Forelimb muscle (tissue), 1 donor: ENCODE results near the gene DPEP1. TPM values are rescaled to one million over a fixed set of nuclear protein-coding genes. Genes with fewer than 3 reads are reported as not detected.
"Not testable (repeated sequence)": the region's sequence is repeated elsewhere in the genome, so short reads cannot be mapped to it uniquely, and the experiment has no call there.

Source experiments
- DNase-seq: peaks from one replicate; pipeline ENCODE4 v3.0.0-alpha.2; 2013; ENCODE audit warnings: low read depth
- polyA plus RNA-seq: library from polyadenylated mRNA; unstranded; fragments of 120-200 nt; gene quantifications from one replicate; pipeline ENCODE4 v1.2.1, GENCODE V29; 2013; ENCODE audit not compliant: insufficient read length

The DPEP1 gene
- polyA plus RNA-seq, 1 donor: 0.72 TPM

DNA sequence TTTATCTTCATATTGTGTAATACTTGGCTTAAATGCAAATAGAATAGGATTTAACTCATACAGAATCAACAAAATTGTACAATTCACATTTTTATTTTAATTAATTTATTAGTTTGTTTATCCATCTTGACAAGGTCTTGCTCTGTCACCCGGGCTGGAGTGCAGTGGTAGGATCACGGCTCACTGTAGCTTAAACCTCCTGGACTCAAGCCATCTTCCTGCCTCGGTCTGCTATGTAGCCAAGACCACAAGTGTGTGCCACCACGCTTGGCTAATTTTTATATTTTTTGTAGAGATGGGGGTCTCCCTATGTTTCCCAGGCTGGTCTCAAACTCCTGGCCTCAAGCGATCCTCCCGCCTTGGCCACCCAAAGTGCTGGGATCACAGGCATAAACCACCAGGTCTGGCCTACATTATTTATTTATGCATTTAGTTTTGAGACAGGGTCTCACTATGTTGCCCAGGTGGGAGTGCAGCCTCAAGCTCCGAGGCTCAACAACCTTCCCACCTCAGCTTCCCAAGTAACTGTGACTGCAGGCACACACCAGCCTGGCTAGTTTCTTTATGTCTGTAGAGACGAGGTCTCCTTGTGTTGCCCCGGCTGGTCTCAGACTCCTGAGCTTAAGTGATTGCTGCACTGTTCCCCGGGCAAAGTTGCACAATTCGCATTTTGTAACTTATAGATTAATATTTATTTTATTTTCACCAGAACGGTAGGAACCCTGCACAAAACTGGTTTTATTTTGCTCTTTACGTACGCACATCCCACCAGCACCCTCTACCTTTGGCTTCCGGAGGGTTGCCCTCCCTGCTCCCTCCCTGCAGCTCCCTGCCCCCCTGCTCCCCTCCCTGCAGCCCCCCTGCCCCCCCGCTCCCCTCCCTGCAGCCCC, 4.9 kb downstream of the DPEP1 start:
- DNase-seq: no peak

DNA sequence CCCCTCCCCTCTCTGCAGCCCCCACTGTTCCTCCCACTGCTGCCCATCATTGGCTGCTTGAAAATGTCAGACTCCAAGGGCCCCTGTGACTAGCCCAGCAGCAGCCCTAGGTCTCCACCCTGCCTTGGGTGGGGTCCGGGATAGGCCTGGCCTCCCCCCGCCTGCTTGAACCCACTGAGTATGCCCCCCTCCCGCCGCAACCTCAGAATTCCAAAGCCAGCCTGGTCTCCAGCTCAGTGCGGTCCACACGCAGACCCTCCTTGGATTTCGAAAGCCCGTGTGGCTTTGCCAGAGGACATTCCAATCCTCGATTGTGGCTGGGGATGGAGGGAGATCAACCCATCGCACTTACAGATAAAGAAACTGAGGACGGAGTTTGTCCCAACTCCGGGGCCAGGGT, 6.4 kb downstream of the DPEP1 start:
- DNase-seq: no peak

DNA sequence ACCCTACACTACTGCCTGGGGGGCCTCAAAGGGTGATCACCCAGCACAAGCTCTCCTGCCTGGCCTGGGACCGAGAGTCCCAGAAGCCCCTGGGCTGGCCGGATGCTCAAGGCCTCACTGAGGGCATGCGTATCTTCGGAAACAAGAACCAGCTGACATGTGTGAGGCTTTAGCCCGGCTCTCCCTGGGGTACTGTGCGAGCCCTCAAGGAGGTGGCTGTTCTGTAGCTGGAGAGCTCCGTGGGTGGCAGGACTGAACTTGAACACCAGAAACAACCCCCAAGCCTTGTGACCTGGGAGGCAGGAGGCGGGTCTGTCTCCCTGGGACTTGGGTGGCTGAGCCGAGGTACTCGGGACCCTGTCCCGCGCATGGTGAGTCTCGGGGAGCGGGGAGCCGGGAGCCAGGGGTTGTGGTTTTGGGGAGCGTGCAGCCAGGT, 7.0 kb downstream of the DPEP1 start:
- DNase-seq: no peak

DNA sequence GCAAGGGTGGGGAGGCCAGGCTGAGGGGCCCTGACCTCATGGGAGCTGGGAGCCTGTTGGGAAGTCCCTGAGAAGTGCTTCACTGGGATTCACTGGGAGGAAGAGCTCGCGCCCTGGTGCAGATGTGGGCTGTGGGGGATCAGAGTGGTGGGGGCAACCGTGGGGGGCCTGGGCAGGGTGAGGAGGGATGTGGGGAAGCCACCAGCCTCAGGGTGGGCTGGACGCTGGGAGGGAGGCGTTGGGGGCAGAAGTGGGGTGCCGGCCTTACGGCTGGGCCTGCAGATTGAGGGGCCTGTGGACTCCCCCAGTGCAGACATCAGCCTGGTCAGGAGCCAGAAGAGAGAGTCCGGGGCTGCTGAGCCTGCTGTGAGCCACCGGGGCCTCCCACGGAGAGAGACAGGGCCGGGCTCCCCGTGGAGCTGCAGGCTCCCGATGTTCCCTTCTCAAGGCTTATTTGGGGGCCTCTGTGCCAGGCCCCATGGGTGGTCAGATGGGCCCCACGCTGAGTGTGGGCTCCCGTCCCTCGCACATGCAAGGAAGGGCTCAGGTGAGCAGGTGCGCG, 7.8 kb downstream of the DPEP1 start:
- DNase-seq: no peak

DNA sequence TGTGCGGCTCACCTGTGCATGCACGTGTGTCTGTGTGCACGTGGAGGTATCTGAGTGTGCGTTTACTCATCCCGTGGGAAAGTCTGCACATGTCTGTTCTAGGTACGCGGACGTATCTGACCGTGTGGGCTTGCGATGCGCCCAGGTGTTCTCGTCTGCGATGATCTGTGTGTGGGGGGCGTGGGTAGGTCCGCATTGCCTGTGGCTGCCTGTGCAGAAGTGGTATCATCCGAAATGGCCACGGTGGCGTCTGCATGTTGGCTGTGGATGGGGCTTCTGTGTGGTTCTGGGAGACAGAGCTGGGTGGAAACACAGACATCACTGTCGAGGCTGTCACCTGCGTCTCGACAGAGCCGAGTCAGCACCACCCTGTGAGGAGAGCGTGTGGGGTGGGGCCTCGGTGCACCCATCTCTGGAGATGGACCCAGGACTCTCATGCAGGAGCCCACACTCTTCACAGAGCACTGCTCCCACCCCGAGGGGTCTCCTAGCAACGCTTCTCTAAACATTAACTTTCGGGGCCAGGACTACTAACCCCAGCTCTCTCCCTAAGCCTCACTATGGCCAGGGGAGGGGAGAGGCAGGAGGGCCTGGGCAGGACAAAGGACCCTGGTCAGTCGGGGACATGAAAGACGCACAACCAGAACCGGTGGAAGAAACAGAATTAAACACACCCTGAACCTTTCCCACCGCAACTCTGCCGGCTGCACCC, 8.4 kb downstream of the DPEP1 start:
- no peak for DNase-seq

DNA sequence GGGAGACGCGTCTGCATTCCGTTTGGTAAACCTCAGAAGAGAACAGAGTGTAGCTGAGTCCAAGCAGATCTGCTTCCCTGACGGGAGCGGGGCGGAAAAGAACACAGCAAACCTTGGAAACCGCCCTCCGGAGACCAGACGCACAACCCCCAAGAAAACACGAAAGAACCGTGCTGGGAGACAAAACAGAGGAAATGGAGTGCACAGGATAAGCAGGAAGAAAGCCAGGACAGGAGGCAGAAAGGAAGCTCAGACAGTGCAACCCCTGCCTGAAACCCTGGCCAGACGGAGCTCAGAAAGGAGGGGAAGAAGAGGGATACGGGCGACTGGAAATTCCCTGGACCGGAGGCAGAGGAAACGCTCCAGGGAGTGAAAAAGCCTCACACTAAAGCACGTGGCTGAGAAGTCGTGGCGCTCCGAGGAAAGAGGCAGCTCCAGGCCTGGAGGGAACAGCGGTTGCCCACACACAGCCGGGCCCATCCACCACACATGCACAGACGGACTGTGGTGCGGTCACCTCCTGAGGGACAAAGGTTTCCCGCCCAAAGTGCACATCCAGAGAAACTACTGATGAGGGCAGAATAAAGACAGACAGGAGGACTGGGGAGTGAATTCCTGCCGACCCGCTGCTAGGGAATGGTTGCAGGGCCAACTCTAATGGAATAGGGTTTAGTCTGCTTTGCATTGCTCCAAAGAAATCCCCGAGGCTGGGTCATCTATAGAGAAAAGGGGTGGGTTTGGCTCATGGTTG, 10.2 kb downstream of the DPEP1 start:
- DNase-seq: no peak

DNA sequence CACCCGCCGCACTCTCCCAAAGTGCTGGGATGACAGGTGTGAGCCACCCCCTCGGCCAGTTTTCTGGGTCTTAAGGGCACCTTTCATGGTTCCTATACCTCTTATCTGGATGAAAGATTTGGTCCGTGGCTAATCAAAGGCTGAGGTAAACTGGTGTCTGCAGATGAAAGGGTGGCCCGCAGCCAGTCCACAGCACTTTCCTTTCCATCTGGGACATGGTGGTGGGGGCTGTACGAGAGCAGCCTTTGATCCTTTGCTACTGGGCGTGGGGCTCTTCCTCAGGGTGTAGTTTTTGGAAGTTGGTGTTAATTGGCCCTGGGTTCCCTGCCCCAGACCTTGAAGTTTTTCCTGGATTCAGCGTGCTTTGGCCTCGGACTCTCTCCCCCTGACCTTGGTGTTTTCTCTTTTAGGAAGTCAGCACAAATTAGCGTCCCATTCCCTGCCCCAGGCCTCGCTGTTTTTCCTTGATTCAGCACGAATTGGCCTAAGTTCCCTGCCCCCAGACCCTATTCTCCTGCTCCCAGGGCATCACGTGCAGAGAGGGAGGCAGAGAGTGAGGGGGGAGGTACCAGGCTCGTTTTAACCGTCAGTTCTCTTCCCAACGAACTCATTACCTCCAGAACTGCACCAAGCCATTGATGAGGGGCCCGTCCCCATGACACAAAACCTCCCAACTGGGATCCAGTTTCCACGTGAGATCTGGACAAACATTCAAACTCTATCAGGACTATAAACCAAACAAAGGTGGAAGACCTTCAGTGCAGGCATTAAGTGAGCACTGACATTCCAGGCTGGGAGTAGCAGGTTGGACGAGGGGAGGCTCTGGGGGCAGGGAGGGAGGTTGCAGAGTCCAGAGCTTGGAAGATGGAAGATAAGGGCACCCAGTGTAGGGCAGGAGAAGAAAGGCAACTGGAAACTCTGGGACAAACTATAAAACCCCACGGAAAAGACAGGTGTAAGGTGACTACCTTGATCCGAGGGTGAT, 11.6 kb downstream of the DPEP1 start:
- no peak for DNase-seq

DNA sequence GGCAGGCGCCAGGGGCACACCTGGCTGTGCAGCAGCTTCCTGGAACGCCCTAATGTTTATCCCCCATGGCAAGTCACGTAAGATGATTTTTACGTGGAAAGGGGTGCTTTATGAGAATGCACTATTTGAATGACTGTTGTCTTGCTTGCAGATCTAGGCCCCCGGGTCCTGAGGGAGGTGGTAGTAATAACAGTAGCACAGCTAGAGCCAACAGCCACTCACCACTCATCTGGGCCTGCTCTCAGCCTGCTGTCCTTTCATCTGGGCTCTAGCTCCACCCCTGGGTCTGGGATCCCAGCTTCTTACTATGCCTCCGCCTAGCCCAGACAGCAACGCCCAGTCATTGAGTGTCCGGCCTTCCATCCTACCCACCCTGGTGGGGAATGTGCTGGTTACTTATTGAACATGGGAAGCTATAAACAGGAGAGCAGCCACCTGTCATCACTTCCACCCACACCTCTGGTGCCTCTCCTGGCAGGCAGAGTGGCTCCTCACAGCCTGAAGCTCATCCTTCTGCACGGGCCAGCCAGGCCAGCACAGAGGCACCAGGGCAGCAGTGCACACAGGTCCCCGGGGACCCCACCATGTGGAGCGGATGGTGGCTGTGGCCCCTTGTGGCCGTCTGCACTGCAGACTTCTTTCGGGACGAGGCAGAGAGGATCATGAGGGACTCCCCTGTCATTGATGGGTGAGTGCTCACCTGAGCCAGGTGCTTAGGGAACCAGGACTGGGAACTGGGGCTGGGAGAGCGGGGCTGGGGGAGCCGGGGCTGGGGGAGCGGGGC, 16.6 kb downstream of the DPEP1 start:
- DNase-seq: no peak

DNA sequence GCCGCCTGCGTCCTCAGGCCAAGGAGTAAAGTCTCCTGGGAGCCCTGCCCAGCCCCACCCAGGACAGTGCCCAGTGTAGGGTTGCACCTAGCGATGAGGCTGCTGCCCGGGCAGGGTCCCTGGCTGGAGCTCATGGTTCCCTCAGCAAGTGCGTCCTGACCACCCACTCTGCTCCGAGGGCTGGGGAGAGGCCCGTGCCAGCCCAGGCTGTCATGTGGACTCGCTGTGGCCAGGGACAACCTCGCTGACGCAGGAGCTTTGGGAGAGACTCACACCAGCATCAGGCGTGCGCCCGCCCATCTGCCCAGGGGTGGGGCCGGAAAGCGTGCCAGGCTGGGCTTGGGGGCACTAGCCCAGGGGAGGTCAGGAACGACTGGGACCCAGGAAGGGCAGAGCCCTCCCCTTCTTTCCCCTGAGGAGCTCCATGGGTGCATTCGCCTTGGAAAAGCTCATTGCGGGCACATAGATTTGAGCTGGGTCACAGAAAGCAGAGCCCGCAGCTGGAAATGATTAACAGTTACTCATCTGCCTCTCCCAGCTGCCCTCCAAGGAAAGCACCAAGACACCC, 19.7 kb downstream of the DPEP1 start:
- no peak for DNase-seq

DNA sequence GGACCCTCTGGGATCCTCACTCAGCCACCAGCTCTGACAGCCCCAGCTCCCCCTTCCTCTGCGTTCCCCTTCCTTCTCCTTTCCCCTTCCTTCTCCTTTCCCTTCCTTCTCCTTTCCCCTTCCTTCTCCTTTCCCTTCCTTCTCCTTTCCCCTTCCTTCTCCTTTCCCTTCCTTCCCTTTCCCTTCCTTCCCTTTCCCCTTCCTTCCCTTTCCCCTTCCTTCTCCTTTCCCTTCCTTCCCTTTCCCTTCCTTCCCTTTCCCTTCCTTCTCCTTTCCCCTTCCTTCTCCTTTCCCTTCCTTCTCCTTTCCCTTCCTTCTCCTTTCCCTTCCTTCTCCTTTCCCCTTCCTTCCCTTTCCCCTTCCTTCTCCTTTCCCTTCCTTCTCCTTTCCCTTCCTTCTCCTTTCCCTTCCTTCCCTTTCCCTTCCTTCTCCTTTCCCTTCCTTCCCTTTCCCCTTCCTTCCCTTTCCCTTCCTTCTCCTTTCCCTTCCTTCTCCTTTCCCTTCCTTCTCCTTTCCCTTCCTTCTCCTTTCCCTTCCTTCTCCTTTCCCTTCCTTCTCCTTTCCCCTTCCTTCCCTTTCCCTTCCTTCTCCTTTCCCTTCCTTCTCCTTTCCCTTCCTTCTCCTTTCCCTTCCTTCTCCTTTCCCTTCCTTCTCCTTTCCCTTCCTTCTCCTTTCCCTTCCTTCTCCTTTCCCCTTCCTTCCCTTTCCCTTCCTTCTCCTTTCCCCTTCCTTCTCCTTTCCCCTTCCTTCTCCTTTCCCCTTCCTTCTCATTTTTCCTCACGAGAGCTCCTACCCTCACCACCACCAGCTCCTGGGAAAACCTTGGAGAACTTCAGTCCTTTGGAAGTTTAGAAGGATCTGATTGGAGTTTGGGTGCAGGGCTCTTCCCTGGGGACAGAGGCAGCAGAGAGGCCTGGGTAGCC, 21.3 kb downstream of the DPEP1 start:
- not testable (repeated sequence) for DNase-seq

DNA sequence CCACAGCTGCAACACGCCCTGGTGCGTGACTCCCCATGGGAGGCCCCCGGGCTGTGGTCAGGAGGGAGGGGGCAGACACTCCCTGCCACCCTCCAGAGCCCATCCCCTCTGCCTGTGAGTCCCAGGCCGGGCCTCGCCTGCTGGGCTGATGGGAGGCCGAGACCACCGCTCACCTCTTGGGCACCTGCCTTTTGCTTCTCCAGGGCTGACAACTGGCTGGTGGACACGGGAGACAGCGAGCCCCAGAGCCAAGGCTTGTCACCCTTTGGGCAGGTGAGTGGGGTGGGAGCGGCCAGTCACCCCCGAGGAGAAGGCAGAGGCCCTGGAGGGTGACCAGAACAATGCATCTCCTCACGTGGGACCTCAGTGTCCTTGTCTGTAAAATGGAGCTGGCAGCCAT, 23.2 kb downstream of the DPEP1 start:
- DNase-seq: no peak

DNA sequence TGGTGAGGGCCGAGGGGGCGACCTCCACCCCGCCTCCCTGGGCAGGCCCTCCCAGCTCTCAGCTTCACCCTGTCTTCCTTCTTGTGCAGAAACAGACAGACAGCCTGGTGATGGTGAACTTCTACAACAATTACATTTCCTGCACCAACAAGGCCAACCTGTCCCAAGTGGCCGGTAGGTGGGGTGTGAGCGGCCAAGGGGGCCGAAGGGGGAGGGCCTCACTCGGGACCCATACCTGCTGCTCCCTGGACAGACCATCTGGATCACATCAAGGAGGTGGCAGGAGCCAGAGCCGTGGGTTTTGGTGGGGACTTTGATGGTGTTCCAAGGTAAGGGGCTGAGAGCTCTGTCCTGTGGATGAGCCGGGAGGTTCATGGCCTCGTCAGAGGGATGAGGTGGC, 23.9 kb downstream of the DPEP1 start:
- DNase-seq: no peak

DNA sequence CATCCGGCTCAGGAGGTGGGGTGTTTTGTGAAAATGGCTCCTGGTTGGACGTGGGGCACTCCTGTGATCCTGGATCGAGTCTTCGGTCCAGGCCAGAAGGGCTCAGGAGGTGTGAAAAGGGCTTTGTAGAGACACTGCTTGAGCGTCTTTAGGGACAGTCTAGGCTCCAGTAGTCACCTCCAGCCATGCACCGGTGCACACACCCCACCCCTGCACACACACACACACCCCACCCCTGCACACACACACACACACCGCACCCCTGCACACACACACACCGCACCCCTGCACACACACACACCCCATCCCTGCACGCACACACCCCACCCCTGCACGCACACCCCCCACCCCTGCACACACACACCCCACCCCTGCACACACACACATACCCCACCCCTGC, 25.0 kb downstream of the DPEP1 start:
- no peak for DNase-seq

DNA sequence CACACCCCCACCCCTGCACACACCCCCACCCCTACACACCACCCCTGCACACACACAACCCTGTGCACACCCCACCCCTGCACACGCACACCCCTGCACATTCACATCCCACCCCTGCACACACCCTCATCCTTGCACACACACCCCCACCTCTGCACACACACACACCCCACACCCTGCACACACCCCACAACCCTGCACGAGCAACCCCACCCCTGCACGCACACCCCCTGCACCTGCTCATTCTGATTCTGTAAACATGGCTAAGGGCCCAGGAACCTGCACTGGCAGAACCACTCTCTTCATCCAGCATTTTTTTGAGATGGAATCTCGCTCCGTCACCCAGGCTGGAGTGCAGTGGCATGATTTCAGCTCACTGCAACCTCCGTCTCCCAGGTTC, 25.9 kb downstream of the DPEP1 start:
- DNase-seq: no peak

DNA sequence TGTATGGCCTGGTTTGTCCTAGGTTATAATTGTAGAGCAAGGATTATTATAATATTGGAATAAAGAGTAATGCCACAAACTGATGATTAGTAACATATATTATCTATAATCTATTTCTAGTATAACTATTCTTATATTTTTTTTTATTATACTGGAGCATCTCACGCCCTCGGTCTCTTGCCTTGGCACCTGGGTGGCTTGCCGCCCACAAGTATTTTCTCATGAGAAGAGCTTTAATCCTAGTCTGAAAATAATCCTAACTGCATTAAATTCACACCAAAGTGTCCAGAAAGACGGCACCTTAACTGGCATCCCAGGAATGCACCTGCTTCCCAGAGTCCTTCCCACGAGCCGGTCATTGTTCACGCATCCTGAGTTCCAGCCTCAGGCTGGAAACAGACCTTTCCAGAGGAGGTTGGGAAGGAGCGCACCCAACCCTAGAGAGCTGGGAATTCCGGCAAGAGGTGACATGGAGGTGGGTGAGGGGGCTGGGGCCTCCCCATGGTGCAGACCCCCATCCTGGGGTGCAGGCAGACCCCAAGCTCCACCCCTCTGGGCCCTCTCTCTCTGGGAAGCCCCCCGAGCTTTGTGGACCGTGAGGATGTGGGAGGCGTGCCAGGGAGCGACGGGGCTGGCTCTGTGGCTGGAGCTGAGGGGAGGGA, 28.1 kb downstream of the DPEP1 start:
- no peak for DNase-seq

DNA sequence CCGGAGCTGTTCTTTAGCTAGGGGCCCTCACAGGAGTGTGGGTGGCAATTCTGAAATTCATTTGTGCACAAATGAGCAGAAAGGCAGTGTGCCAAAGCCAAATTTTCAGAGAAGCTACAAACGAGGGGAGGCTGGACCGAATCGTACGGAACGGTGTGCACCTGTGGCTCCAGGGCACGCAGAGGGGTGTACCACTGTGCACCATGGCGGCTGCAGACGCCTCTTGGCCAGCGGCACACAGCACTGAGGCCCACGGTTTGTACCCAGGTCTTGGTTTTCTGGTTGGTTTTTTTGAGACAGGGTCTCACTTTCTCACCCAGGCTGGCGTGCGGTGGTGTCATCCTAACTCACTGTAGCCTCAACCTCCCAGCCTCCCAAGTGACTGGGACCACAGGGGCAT, 29.1 kb downstream of the DPEP1 start:
- no peak for DNase-seq

DNA sequence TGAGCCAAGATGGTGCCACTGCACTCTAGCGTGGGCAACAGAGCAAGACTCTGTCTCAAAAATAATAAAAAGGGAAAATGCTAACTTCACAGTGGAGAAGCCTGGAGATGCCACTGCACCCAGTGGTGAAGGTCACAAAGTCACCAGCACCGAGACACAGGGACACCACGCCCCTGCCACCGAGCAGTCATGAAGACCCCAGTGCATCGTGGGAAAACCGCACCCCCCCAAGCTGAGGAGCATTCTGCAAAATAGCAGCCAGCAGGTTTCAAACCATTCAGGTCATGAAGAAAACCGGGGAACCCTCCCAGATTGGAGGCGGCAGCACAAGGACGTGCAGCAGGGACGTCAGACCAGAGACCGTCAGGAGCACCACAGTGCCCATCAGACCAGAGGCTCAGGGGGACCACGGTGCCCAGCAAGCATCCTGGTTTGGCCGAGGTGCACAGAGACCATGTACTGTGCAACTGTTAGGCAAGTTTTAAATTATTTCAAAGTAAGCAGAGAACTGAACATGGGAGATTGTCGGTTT, 30.4 kb downstream of the DPEP1 start:
- DNase-seq: no peak

DNA sequence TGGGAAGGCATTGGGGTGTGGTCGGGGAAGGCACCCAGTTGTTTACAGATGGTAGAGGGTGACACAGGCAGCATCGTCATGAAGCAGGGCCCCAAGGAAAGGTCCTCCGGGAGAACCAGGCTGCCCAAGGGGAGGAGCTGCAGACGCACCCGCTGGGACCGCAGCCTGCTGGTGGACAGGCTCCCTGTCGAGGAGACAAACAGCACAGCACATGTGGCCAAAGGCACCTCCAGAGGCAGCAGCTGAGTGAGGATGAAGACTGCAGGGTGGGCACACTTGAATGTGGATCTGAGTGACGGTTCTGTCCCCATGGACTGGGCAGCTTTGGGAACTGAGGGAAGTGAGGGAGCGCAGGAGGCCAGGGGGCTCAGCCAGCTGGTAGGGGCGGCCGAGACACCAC, 31.7 kb downstream of the DPEP1 start:
- no peak for DNase-seq
